HEK293 (cell line): Measurements from ENCODE around the gene DPM2.

ENCODE experiments used
- BCL6B ChIP-seq: fragments of 450-650 bp; formaldehyde crosslinking; IDR thresholded peaks from 2 replicates; pipeline ENCODE4 v1.5.1; 2017; ENCODE audit warnings: missing biosample characterization, missing genetic modification characterization
- ELK4 ChIP-seq: IDR thresholded peaks from 2 replicates; pipeline ENCODE4 v1.6.1; 2011; ENCODE audit warnings: mild to moderate bottlenecking, low read depth, low read length, borderline replicate concordance
- HIC1 ChIP-seq: fragments of 450-650 bp; formaldehyde crosslinking; IDR thresholded peaks from 2 replicates; pipeline ENCODE4 v1.5.1; 2016; ENCODE audit warnings: missing biosample characterization, missing genetic modification characterization
- MEIS1 ChIP-seq: sonication (generic); formaldehyde crosslinking; IDR thresholded peaks from 2 replicates; pipeline ENCODE4 v1.8.1; 2022; ENCODE audit warnings: missing genetic modification reagents, mild to moderate bottlenecking, borderline replicate concordance
- REST ChIP-seq: fragments of 450-650 bp; formaldehyde crosslinking; IDR thresholded peaks from 2 replicates; pipeline ENCODE4 v1.5.1; 2016; ENCODE audit warnings: missing biosample characterization, missing genetic modification characterization
- TSHZ1 ChIP-seq: fragments of 450-650 bp; formaldehyde crosslinking; IDR thresholded peaks from 2 replicates; pipeline ENCODE4 v1.5.1; 2016; ENCODE audit warnings: missing biosample characterization, missing genetic modification characterization, borderline replicate concordance
- ZBTB10 ChIP-seq: fragments of 450-650 bp; formaldehyde crosslinking; IDR thresholded peaks from 2 replicates; pipeline ENCODE4 v1.5.1; 2016; ENCODE audit warnings: missing biosample characterization, missing genetic modification characterization
- ZNF2 ChIP-seq: fragments of 450-650 bp; formaldehyde crosslinking; IDR thresholded peaks from 2 replicates; pipeline ENCODE4 v1.5.1; 2016; ENCODE audit warnings: missing biosample characterization, missing genetic modification characterization
- ZNF223 ChIP-seq: fragments of 450-650 bp; formaldehyde crosslinking; IDR thresholded peaks from 2 replicates; pipeline ENCODE4 v1.5.1; 2016; ENCODE audit warnings: missing biosample characterization, missing genetic modification characterization
- ZNF292 ChIP-seq: fragments of 450-650 bp; formaldehyde crosslinking; IDR thresholded peaks from 2 replicates; pipeline ENCODE4 v1.5.1; 2016; ENCODE audit warnings: low read depth, missing biosample characterization, missing genetic modification characterization, borderline replicate concordance
- ZNF426 ChIP-seq: fragments of 450-650 bp; formaldehyde crosslinking; IDR thresholded peaks from 2 replicates; pipeline ENCODE4 v1.5.1; 2017; ENCODE audit warnings: missing biosample characterization, missing genetic modification characterization, mild to moderate bottlenecking, inconsistent platforms, moderate library complexity
- ZNF521 ChIP-seq: fragments of 450-650 bp; formaldehyde crosslinking; IDR thresholded peaks from 2 replicates; pipeline ENCODE4 v1.5.1; 2017; ENCODE audit warnings: missing biosample characterization, mild to moderate bottlenecking, missing genetic modification characterization
- ZNF658 ChIP-seq: fragments of 450-650 bp; formaldehyde crosslinking; IDR thresholded peaks from 2 replicates; pipeline ENCODE4; 2016; ENCODE audit warnings: missing biosample characterization, missing genetic modification characterization
- ZNF692 ChIP-seq: fragments of 450-650 bp; formaldehyde crosslinking; IDR thresholded peaks from 2 replicates; pipeline ENCODE4 v1.5.1; 2016; ENCODE audit warnings: missing biosample characterization, missing genetic modification characterization
- ZNF747 ChIP-seq: fragments of 450-650 bp; formaldehyde crosslinking; IDR thresholded peaks from 2 replicates; pipeline ENCODE4 v1.5.1; 2016; ENCODE audit warnings: missing biosample characterization, missing genetic modification characterization
- ZNF785 ChIP-seq: fragments of 450-650 bp; formaldehyde crosslinking; IDR thresholded peaks from 2 replicates; pipeline ENCODE4 v1.5.1; 2016; ENCODE audit warnings: missing biosample characterization, missing genetic modification characterization
- ZSCAN5A ChIP-seq: fragments of 450-650 bp; formaldehyde crosslinking; IDR thresholded peaks from 2 replicates; pipeline ENCODE4 v1.5.1; 2016; ENCODE audit warnings: missing biosample characterization, missing genetic modification characterization

DPM2 gene

GRCh38 chr9:127970401-127971313, 33.0 kb upstream of the DPM2 start (continued):
- TF ChIP-seq ZBTB10 (tag by site-specific recombination) (no peak), ZNF292 (tag by site-specific recombination) (no peak), ZNF747 (tag by site-specific recombination) (no peak), BCL6B (tag by site-specific recombination) (peak; percentile 32; the same call in 1 of the 2 replicates), ELK4 (no peak), ZNF2 (tag by site-specific recombination) (no peak), REST (no peak), ZNF223 (tag by site-specific recombination) (0 out of 2 replicates have a peak, but pooled peaks have one; percentile 3), ZNF658 (tag by site-specific recombination) (no peak), ZNF692 (tag by site-specific recombination) (no peak), ZNF785 (tag by site-specific recombination) (no peak), ZNF426 (no peak), HIC1 (tag by site-specific recombination) (no peak), ZSCAN5A (tag by site-specific recombination) (0 out of 2 replicates have a peak, but pooled peaks have one; percentile 1), ZNF521 (tag by site-specific recombination) (no peak), TSHZ1 (no peak), MEIS1 (CRISPR knock-in tag) (no peak)
